Left renal pelvis (tissue), 4 donors: ENCODE measurements around the gene TASP1. TPM values are rescaled to one million over a fixed set of nuclear protein-coding genes. Genes with fewer than 3 reads are reported as not detected.
"Not testable (repeated sequence)": the region's sequence is repeated elsewhere in the genome, so short reads cannot be mapped to it uniquely, and the experiment has no call there.

ENCODE experiments used
- DNase-seq, 4 donors: peaks; one replicate each; pipeline ENCODE4 v3.0.0-alpha.2; 2013; ENCODE audit warnings: low read depth in 4 of 4, low spot score in 3 of 4
- polyA plus RNA-seq, 4 donors: library from polyadenylated mRNA; unstranded; fragments of 120-200 nt; gene quantifications; one replicate each; pipeline ENCODE4 v1.2.1, GENCODE V29; 2013; ENCODE audit not compliant: insufficient read length in 4 of 4

Gene TASP1
- polyA plus RNA-seq, 4 donors = 8.4 to 14.7 (median 14.4) TPM

GRCh38 chr20:13357782-13358181, 280.9 kb downstream of the TASP1 start:
- DNase-seq = not testable (repeated sequence)

DNA sequence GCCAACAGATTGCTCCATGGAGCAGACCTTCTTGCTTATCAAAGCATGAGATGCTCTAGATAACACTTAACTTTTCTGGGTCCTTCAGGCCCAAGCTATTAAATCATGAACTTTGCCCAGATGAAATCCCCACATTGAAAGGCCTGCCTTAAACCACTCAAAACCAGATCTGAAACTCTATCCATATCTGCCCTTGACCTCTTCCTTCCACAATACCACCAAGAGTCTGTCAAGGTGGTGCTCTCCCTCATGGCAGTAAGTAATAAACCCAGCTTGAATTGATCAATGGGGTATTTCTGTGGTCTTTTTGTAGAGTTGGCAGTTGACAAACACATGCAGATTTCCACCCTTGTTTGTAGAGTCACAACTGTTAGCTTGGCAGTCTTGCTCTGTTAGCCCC, 282.1 kb downstream of the TASP1 start:
- no peak for DNase-seq

DNA sequence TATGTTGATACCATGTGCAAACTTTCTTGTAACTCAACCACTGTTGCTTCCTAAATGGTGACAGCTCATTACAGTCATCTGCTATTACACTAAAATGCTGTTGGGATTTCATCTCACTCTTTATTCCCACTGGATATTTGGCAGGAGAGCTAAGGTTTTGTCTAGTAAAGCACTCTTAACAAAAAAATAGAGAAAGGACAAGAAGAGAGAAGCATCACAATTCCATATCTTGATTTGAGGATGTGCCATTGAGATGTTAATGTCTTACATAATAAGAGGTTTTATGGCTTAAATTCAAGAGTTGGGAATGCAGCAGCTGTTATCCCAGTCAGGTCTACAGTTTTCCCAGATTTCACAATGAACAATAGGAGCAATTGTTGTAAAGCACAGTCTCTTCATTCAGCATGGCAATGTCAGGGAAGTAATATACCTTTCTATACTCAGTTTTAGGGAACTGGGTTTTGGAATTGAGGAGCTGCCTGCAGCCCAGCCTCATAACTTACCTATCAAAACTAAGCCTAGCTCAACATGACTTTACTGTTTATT, 282.7 kb downstream of the TASP1 start:
- DNase-seq = no peak

GRCh38 chr20:13355411-13355810, 283.3 kb downstream of the TASP1 start:
- DNase-seq = no peak

GRCh38 chr20:13353261-13353945, 285.3 kb downstream of the TASP1 start:
- DNase-seq = no peak

GRCh38 chr20:13349235-13349604, 289.5 kb downstream of the TASP1 start:
- no peak for DNase-seq

- DNase-seq = no peak
These were observed 290.2 kb downstream of the TASP1 start for GRCh38 chr20:13348311-13349234.

- DNase-seq = no peak
These were observed 294.1 kb downstream of the TASP1 start for GRCh38 chr20:13344671-13345070.

GRCh38 chr20:13342469-13343242, 296.1 kb downstream of the TASP1 start:
- DNase-seq = no peak

- DNase-seq = no peak
These were observed 296.9 kb downstream of the TASP1 start for GRCh38 chr20:13341737-13342393.

DNA sequence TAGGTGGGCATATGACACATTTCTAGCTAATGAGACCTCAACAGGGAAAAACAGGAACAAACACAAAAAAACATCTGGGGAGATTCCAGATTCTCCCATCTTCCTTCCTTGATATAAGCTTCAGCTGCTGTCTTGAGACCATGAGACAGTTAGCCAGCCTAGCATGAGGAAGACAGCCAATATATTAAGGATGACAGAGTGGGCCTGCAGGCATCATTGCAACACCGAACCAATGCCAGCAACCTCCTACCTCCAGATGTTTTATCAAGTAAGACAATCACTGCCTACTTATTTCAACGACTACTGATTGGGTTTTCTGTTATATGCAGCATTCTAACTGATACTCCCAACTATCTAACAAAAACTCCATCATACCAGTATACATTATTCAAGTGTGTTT, 298.6 kb downstream of the TASP1 start:
- DNase-seq = no peak

Other genes with a start within 250 kb of the TASP1 start
- 10 to 100 TPM; 22.4 to 29.9 (median 27.3) TPM for gene ESF1, start 146.0 kb upstream of the TASP1 start, polyA plus RNA-seq
- 10 to 100 TPM; 21.0 to 33.1 (median 30.5) TPM for gene NDUFAF5, start 146.1 kb upstream of the TASP1 start, polyA plus RNA-seq